NCI-H2081 treated with DMSO at 0.1 percent for 48 hours (cell line): ENCODE data around the gene CBARP.

Source experiments
- DNase-seq: peaks from one replicate; lab custom pipeline; 2025; lab: John Stamatoyannopoulos, UW

Gene CBARP

DNA sequence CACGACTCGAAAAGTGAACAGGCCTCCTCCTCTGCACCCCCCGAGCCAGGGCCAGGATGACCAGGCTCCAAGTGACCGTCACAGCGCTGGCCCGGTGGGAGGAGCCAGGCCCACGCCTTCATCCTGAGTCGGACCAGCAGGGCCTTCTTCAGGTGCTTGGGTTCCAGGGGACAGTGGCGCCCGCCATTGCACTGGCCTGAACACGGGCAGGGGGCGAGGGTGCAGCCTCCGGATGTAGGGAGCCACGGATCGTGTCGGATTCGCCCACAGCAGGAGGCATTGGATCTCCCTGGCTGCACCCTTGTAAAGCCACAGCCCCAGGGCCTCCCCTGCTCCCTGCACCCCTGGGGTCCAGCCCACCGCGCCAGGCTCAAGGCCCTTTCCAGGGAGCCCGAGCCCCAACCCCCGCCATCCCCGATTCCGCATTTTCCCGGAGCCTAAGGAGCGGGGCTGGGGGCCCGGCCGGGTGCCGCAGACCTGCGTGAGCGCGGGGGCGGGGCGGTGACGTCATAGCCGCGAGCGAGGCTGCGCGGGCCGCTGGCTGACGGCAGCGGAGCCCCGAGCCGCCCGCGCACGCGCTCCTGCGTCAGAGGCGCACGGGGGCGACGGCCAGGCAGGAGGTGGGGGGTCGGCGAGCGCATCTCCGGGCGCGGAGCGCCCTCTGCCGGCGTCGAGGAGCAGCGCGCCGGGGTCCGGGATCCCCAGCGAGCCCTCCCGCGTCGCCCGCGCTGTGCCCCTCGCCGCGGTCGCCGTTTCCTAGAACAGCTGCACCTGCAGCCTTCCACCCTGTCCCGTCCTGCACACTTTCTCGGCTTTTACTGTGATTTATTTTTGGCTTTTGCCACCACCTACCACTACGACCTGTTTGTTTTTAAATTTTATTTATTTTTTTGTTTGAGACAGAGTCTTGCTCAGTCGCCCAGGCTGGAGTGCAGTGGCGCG lies 2.3 kb upstream of the CBARP start:
- DNase-seq = peak; percentile 48

- no peak for DNase-seq
Measured at GRCh38 chr19:1239420-1239795, 1.6 kb upstream of the CBARP start.

- no peak for DNase-seq
Measured at GRCh38 chr19:1238369-1239303, 831 bp upstream of the CBARP start.

- no peak for DNase-seq
Measured at GRCh38 chr19:1237027-1237659, 662 bp downstream of the CBARP start.

GRCh38 chr19:1236576-1236975 lies 1.2 kb downstream of the CBARP start:
- no peak for DNase-seq

DNA sequence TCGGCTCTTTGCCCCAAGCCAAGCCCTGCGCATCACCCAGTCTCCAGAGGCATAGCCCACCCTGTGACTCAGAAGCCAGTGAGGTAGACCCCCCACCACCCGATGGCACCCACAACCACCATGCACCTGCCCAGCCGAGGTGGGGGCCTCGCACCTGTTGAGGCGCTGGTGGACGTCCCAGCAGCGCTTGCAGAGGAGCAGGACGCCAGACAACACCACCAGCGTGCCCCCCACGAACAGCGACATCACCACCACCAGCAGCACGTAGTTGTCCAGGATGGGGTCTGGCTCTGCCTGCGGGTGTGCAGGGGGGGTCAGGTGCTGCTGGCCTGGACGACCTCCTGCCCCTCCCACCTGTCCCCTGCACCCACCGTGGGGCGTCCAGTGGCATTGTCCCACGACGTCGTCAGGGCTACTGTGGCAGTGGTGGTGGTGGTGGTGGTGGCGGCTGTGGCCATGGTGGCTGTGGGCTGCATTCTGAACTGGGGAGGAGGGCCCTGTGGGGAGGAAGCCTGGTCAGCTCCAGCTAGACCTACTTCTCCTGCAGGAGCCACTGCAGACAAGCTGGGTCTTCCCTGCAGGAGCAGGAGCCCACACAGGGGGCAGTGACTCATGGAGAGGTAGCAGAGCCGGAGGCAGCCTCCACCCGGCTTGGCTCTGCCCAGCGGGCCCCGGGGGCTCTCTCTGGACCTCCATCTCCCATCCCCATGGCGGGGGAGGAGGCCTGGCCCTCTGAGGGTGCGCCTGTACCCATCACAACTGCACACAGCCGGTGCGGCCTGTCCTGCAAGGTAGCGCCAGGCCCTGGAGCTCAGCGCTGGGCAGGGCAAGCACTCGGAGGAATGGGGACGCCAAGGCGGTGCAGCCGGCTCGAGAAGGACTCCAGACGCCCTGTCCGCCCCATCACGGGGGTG lies 1.9 kb downstream of the CBARP start:
- no peak for DNase-seq

- no peak for DNase-seq
Measured at GRCh38 chr19:1234955-1235380, 2.8 kb downstream of the CBARP start.

GRCh38 chr19:1234051-1234954 lies 3.5 kb downstream of the CBARP start:
- no peak for DNase-seq

DNA sequence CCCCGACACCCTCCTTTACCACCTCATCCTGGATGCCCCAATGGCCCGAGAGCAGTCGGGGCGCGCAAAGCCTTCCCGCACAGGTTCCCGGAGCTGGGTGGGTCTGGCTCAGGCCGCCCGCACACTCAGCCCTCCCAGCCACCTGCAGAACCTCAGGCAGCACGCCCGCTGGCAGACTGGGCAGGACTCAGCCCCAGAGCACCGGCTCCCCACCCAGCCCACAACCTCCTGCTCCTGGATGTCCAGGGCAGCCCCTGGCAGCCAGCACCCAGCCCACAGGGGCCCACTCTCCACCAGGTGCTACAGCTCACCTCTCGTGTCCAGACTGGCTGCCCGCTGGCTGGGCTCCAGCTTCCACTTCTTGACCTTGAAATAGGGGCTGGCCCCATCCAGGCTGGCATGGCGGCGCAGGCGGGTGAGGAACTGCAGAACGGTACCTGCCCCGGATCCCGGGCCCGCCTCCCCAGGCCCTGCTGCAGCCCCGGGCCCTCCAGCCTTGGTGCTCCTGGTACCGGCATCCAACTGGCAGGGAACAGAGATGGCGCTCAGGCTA lies 4.6 kb downstream of the CBARP start:
- DNase-seq = no peak

DNA sequence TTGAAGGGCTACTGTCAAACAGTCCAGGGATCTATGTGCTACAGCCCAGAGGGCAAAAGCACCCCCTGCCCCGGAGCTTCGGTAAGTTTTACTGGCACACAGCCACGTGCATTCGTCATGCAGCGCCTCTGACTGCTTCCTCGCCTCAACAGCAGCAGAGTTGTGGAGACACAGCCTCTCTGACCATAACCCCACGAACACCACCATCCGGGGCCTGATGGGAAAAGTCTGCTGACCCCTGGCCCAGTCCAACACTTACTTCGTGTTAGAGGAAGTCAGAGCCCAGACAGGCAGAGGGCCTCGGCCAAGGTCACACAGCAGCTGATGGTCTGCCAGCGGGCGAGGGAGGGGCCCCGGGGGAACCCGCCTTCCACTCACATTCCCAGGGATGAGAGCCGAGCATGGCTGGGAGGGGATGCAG lies 5.1 kb downstream of the CBARP start:
- DNase-seq = no peak

- DNase-seq = no peak
Measured at GRCh38 chr19:1231729-1232637, 5.8 kb downstream of the CBARP start.

GRCh38 chr19:1230783-1231489 lies 6.9 kb downstream of the CBARP start:
- DNase-seq = no peak

- DNase-seq = no peak
Measured at GRCh38 chr19:1229924-1230782, 7.7 kb downstream of the CBARP start.

DNA sequence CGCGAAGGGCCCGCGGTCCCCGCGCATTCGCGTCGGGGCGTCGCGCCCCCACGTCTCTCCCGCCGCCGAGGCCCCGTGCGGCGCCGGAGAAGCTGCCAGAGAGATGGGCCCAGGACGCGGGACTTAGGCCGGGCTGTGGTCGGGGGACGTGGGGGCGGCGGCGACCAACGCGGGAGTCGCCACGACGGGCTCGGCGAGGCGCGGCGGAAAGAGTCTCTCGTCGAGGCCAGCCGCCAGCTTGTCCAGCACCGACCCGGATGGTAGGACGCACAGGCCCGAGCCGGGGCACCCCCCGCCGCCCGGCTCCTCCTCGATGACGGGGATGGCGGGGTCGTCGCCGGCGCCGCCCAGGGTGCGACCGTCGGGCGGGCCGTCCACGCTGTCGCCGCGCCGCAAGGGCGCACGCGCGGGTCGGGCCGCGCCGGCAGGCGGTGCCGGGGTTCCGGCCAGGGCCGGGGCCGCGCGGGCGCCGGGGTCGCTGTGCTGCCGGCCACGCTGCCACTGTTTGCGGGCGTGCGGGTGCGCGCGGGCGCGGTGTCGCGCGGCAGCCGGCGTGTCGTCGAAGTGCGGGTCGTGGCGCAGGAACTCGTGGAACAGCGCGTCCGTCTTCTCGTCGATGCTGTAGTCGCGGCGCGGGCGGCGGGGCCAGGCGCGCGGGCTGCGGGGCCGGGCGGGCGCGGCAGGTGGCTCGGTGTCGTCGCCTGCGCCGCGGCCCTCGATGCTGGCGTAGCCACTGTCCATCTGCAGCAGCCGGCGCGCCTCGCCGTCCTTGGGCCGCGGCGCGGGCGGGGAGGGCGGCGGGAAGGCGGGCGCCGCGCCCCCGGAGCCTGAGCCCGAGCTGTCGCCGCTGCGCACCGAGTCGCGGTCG lies 8.5 kb downstream of the CBARP start:
- DNase-seq = no peak

DNA sequence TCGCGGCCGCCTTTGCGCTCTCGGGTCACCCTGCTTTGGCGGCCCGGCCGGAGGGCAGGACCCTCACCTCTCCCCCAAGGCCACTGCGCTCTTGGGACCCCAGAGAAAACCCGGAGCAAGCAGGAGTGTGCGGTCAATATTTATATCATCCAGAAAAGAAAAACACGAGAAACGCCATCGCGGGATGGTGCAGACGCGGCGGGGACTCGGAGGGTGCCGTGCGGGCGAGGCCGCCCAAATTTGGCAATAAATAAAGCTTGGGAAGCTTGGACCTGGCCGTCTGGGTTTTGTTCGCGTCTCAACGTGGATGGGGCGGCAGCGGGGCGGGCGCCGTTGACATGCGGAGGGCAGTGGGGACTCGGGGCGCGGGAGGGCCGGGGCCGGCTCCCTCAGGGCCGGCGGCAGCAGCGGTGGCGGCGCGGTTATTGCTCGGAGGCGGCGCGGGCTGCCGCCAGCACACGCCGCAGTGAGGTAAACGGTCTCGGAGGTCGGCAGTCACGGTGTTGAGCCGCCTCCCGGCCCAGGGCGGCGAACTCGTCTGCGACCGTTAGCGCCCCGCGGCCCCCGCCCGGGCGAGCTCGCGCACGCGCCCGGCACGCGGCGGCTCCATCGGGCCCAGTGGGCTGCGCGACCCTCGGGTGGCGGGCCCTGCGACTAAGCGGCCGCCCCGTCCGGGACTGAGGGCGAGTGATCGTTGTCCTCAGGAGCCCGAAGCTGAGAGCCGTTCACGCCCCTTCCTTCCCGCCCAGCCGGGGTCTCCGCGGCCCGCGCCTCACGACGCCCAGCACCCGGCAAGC lies 9.4 kb downstream of the CBARP start:
- no peak for DNase-seq
